Fibroblast of lung (primary cell): ENCODE results near the gene MID1. TPM values are rescaled to one million over a fixed set of nuclear protein-coding genes. Genes with fewer than 3 reads are reported as not detected.

Experiments
- DNase-seq, 2 donors: peaks; one replicate each; pipeline versions ENCODE4 v3.0.0 to v3.0.0-alpha.2; 2010; ENCODE audit warnings: low read depth in 2 of 2
- H2AFZ ChIP-seq: 2 replicates; pipeline ENCODE4 v1.5.1; 2012; ENCODE audit warnings: low read length, control low read depth, inconsistent platforms
- H3K27ac ChIP-seq: 2 replicates; pipeline ENCODE4 v1.5.1; 2011; ENCODE audit warnings: low read length, control low read depth; ENCODE audit not compliant: insufficient read depth
- H3K27me3 ChIP-seq: 2 replicates; pipeline ENCODE4 v1.5.1; 2011; ENCODE audit warnings: mild to moderate bottlenecking, low read length; ENCODE audit not compliant: control insufficient read depth, insufficient read depth
- H3K36me3 ChIP-seq: 2 replicates; pipeline ENCODE4 v1.5.1; 2011; ENCODE audit warnings: low read length; ENCODE audit not compliant: control insufficient read depth, insufficient read depth
- H3K4me1 ChIP-seq: 2 replicates; pipeline ENCODE4 v1.5.1; 2011; ENCODE audit warnings: low read length; ENCODE audit not compliant: control insufficient read depth, insufficient read depth; ENCODE audit errors: extremely low read depth
- H3K4me2 ChIP-seq: 2 replicates; pipeline ENCODE4 v1.5.1; 2011; ENCODE audit warnings: low read length, control low read depth; ENCODE audit not compliant: insufficient read depth; ENCODE audit errors: extremely low read depth
- H3K4me3 ChIP-seq, 4 experiments: fragments of 200-600 bp in 1 of 4; sonication (generic) in 1 of 4; replicated peaks in 1 of 4; 2 replicates each; pipeline ENCODE4 v1.5.1; 2011 to 2016; ENCODE audit warnings: low read length in 4 of 4, low read depth in 3 of 4, mild to moderate bottlenecking in 3 of 4, control low read depth in 2 of 4, inconsistent platforms in 1 of 4, mixed read lengths in 1 of 4; ENCODE audit not compliant: insufficient read depth in 1 of 4; ENCODE audit errors: control extremely low read depth in 1 of 4
- H3K79me2 ChIP-seq: 2 replicates; pipeline ENCODE4 v1.5.1; 2012; ENCODE audit warnings: mild to moderate bottlenecking, low read length, inconsistent platforms; ENCODE audit not compliant: control insufficient read depth, insufficient read depth
- H3K9ac ChIP-seq: 2 replicates; pipeline ENCODE4 v1.5.1; 2011; ENCODE audit warnings: mild to moderate bottlenecking, low read length, control low read depth; ENCODE audit not compliant: insufficient read depth
- H3K9me3 ChIP-seq: 2 replicates; pipeline ENCODE4 v1.5.1; 2012; ENCODE audit warnings: low read depth, low read length; ENCODE audit not compliant: control insufficient read depth, insufficient read depth
- H4K20me1 ChIP-seq: 2 replicates; pipeline ENCODE4 v1.5.1; 2011; ENCODE audit warnings: low read length; ENCODE audit not compliant: control insufficient read depth, insufficient read depth; ENCODE audit errors: extremely low read depth
- CTCF ChIP-seq, 2 donors: IDR thresholded peaks in 1 of 2; conservative IDR thresholded peaks in 1 of 2; 1 replicate in 1 of 2; 2 replicates in 1 of 2; pipeline ENCODE4 v1.5.1; 2011 to 2012; ENCODE audit warnings: low read length in 2 of 2, control low read depth in 1 of 2, inconsistent platforms in 1 of 2, low read depth in 1 of 2, mild to moderate bottlenecking in 1 of 2
- EZH2 ChIP-seq: IDR thresholded peaks from 2 replicates; pipeline ENCODE4 v1.5.1; 2012; ENCODE audit warnings: low read length, control low read depth, mild to moderate bottlenecking; ENCODE audit errors: missing control alignments
- polyA plus RNA-seq, 2 donors: library from polyadenylated mRNA; depleted of rRNA in 1 of 2; stranded (reverse) in 1 of 2; unstranded in 1 of 2; fragments of >200 nt; gene quantifications; 2 replicates each; pipeline ENCODE4 v1.2.1, GENCODE V29; 2011 to 2012; ENCODE audit warnings: missing spikeins in 1 of 2
- total RNA-seq: library from RNA; depleted of rRNA; stranded (reverse); fragments of >200 nt; gene quantifications from 2 replicates; pipeline ENCODE4 v1.2.1, GENCODE V29; 2014

Gene MID1
- total and polyA plus RNA-seq, 2 donors (not counting 1 experiment from before 2014, with no cell fraction given), result 20.3 to 27.7 TPM

- no peak overlapping the region for H3K4me2 ChIP-seq
- H3K4me3 ChIP-seq, result no peak overlapping the region
- H3K27ac ChIP-seq, result no peak overlapping the region
- peaks cover 3% of the 10 kb centered on the region for H3K4me1 ChIP-seq
- no peak overlapping the region for H2AFZ ChIP-seq
- H3K9me3 ChIP-seq, result no peaks in the 10 kb centered on the region
- H3K79me2 ChIP-seq, result no peaks in the 10 kb centered on the region
- TF ChIP-seq CTCF (conservative IDR thresholded peaks at IDR 0.05 in 1 of 2, IDR thresholded peaks at IDR 0.05 in 1 of 2; ENCODE audit: low read depth in 1 of 2, low read length in 2 of 2), result no peak
- TF ChIP-seq EZH2, result no peak
- H3K9ac ChIP-seq, result no peak overlapping the region
- H3K27me3 ChIP-seq, result no peaks in the 10 kb centered on the region
- H4K20me1 ChIP-seq, result no peaks in the 10 kb centered on the region
- no peaks in the 10 kb centered on the region for H3K36me3 ChIP-seq
- DNase-seq, result no peak
Observed at GRCh38 chrX:10492250-10492649, 128.1 kb downstream of the MID1 start.

GRCh38 chrX:10486373-10486772, 134.0 kb downstream of the MID1 start:
- Histone ChIP-seq H3K9me3 (no peaks in the 10 kb centered on the region), H3K4me2 (peak overlapping the region; percentile 25), H3K27me3 (no peaks in the 10 kb centered on the region), H2AFZ (no peak overlapping the region), H3K9ac (no peak overlapping the region), H3K4me1 (peaks cover 2% of the 10 kb centered on the region), H4K20me1 (no peaks in the 10 kb centered on the region), H3K36me3 (no peaks in the 10 kb centered on the region), H3K4me3 (no peak overlapping the region), H3K27ac (peak overlapping the region; percentile 8), H3K79me2 (no peaks in the 10 kb centered on the region)
- TF ChIP-seq CTCF (conservative IDR thresholded peaks at IDR 0.05 in 1 of 2, IDR thresholded peaks at IDR 0.05 in 1 of 2; ENCODE audit: low read depth in 1 of 2, low read length in 2 of 2), result no peak
- TF ChIP-seq EZH2, result no peak
- peak; percentile 47 to 81 for DNase-seq

- peak in 1 of 2 donors; percentile 48 for DNase-seq
- H3K27ac ChIP-seq, result no peak overlapping the region
- H3K9me3 ChIP-seq, result no peaks in the 10 kb centered on the region
- H3K9ac ChIP-seq, result no peak overlapping the region
- H3K4me2 ChIP-seq, result no peak overlapping the region
- no peak overlapping the region for H3K4me3 ChIP-seq
- H4K20me1 ChIP-seq, result no peaks in the 10 kb centered on the region
- H2AFZ ChIP-seq, result no peak overlapping the region
- no peaks in the 10 kb centered on the region for H3K36me3 ChIP-seq
- TF ChIP-seq CTCF (conservative IDR thresholded peaks at IDR 0.05 in 1 of 2, IDR thresholded peaks at IDR 0.05 in 1 of 2; ENCODE audit: low read depth in 1 of 2, low read length in 2 of 2) (no peak), EZH2 (no peak)
- H3K4me1 ChIP-seq, result peaks cover 2% of the 10 kb centered on the region
- no peaks in the 10 kb centered on the region for H3K27me3 ChIP-seq
- H3K79me2 ChIP-seq, result no peaks in the 10 kb centered on the region
Observed at GRCh38 chrX:10485326-10485725, 135.1 kb downstream of the MID1 start.
